H9 (cell line): ENCODE results near the gene ALG10B. TPM values are rescaled to one million over a fixed set of nuclear protein-coding genes. Genes with fewer than 3 reads are reported as not detected.

ENCODE experiments used
- DNase-seq: peaks from one replicate; pipeline ENCODE4 v3.0.0-alpha.2; 2017
- H2AFZ ChIP-seq: one replicate; pipeline ENCODE4 v1.6.1; 2013; ENCODE audit warnings: mild to moderate bottlenecking, low read length, control low read depth, moderate library complexity
- H2AK5ac ChIP-seq: 2 replicates; pipeline ENCODE4 v1.6.1; 2013; ENCODE audit warnings: low read length, control low read depth, mixed read lengths; ENCODE audit not compliant: insufficient read length
- H2BK120ac ChIP-seq: one replicate; pipeline ENCODE4 v1.6.1; 2013; ENCODE audit warnings: low read depth, mild to moderate bottlenecking, low read length, control low read depth, inconsistent platforms; ENCODE audit not compliant: poor library complexity, severe bottlenecking
- H2BK12ac ChIP-seq: 2 replicates; pipeline ENCODE4 v1.6.1; 2013; ENCODE audit warnings: low read length, control low read depth, mixed read lengths, low read depth; ENCODE audit not compliant: insufficient read length
- H2BK15ac ChIP-seq: 2 replicates; pipeline ENCODE4 v1.6.1; 2013; ENCODE audit warnings: low read depth, low read length, control low read depth
- H2BK20ac ChIP-seq: one replicate; pipeline ENCODE4 v1.6.1; 2013; ENCODE audit warnings: low read depth, mild to moderate bottlenecking, low read length, control low read depth, inconsistent platforms; ENCODE audit not compliant: poor library complexity, severe bottlenecking
- H2BK5ac ChIP-seq: 2 replicates; pipeline ENCODE4 v1.6.1; 2013; ENCODE audit warnings: low read length, control low read depth, mixed read lengths; ENCODE audit not compliant: insufficient read length
- H3K14ac ChIP-seq: 2 replicates; pipeline ENCODE4 v1.6.1; 2013; ENCODE audit warnings: low read length, control low read depth; ENCODE audit not compliant: insufficient read depth
- H3K18ac ChIP-seq: 2 replicates; pipeline ENCODE4 v1.6.1; 2013; ENCODE audit warnings: low read depth, mild to moderate bottlenecking, mixed read lengths, low read length, control low read depth; ENCODE audit not compliant: insufficient read length
- H3K23ac ChIP-seq: 2 replicates; pipeline ENCODE4 v1.6.1; 2013; ENCODE audit warnings: low read length, control low read depth, mixed read lengths, low read depth; ENCODE audit not compliant: insufficient read length
- H3K23me2 ChIP-seq: 2 replicates; pipeline ENCODE4 v1.6.1; 2013; ENCODE audit warnings: low read depth, mild to moderate bottlenecking, mixed read lengths, low read length, control low read depth; ENCODE audit not compliant: insufficient read length, poor library complexity, severe bottlenecking
- H3K27ac ChIP-seq: 2 replicates; pipeline ENCODE4 v1.5.1; 2013; ENCODE audit warnings: low read length, control low read depth, mixed read lengths, low read depth; ENCODE audit not compliant: insufficient read length
- H3K27me3 ChIP-seq: 2 replicates; pipeline ENCODE4 v1.6.1; 2013; ENCODE audit warnings: low read length, control low read depth, inconsistent platforms; ENCODE audit not compliant: insufficient read depth
- H3K4ac ChIP-seq: 2 replicates; pipeline ENCODE4 v1.6.1; 2013; ENCODE audit warnings: low read depth, mild to moderate bottlenecking, control low read depth, inconsistent platforms, low read length, moderate library complexity
- H3K4me1 ChIP-seq: 2 replicates; pipeline ENCODE4 v1.6.1; 2013; ENCODE audit warnings: low read length, control low read depth, inconsistent platforms; ENCODE audit not compliant: insufficient read depth
- H3K4me2 ChIP-seq: 2 replicates; pipeline ENCODE4 v1.6.1; 2013; ENCODE audit warnings: low read length, control low read depth, mixed read lengths; ENCODE audit not compliant: insufficient read length, insufficient read depth
- H3K56ac ChIP-seq: 2 replicates; pipeline ENCODE4 v1.6.1; 2013; ENCODE audit warnings: low read depth, mild to moderate bottlenecking, mixed read lengths, low read length, control low read depth; ENCODE audit not compliant: insufficient read length
- H3K79me1 ChIP-seq: 2 replicates; pipeline ENCODE4 v1.6.1; 2013; ENCODE audit warnings: low read depth, mild to moderate bottlenecking, moderate library complexity, low read length, control low read depth, inconsistent platforms; ENCODE audit not compliant: insufficient read depth, poor library complexity, severe bottlenecking
- H3K79me2 ChIP-seq: 2 replicates; pipeline ENCODE4 v1.6.1; 2013; ENCODE audit warnings: low read length, control low read depth, inconsistent platforms; ENCODE audit not compliant: insufficient read depth
- H3K9ac ChIP-seq: 2 replicates; pipeline ENCODE4 v1.6.1; 2013; ENCODE audit warnings: low read length, control low read depth, mixed read lengths; ENCODE audit not compliant: insufficient read length; ENCODE audit errors: extremely low read depth
- H3K9me3 ChIP-seq: one replicate; pipeline ENCODE4 v1.6.1; 2013; ENCODE audit warnings: low read depth, low read length, inconsistent platforms; ENCODE audit not compliant: control insufficient read depth
- H3T11ph ChIP-seq: one replicate; pipeline ENCODE4 v1.6.1; 2013; ENCODE audit warnings: mild to moderate bottlenecking, low read length, control low read depth, inconsistent platforms
- H4K20me1 ChIP-seq: one replicate; pipeline ENCODE4 v1.6.1; 2013; ENCODE audit not compliant: control insufficient read depth, insufficient read length, insufficient read depth
- H4K5ac ChIP-seq: 2 replicates; pipeline ENCODE4 v1.6.1; 2013; ENCODE audit warnings: low read depth, mild to moderate bottlenecking, mixed read lengths, low read length, control low read depth; ENCODE audit not compliant: insufficient read length
- H4K8ac ChIP-seq: replicated peaks from 2 replicates; pipeline ENCODE4 v1.6.1; 2013; ENCODE audit warnings: low read length, control low read depth, mixed read lengths, low read depth; ENCODE audit not compliant: insufficient read length
- H4K91ac ChIP-seq: 2 replicates; pipeline ENCODE4 v1.6.1; 2013; ENCODE audit warnings: low read depth, mild to moderate bottlenecking, moderate library complexity, mixed read lengths, low read length, control low read depth; ENCODE audit not compliant: insufficient read length
- H3K27ac Mint-ChIP-seq, 3 experiments: 2 replicates in 2 of 3; 3 replicates in 1 of 3; pipeline ENCODE4 v1.8.0; 2020 to 2021; ENCODE audit warnings: mixed read lengths in 3 of 3, mild to moderate bottlenecking in 1 of 3, moderate library complexity in 1 of 3
- H3K27me3 Mint-ChIP-seq: 2 replicates; pipeline ENCODE4 v1.8.0; 2021; ENCODE audit warnings: low read depth, mild to moderate bottlenecking, moderate library complexity, mixed read lengths
- H3K36me3 Mint-ChIP-seq, 3 experiments: 2 replicates in 2 of 3; 3 replicates in 1 of 3; pipeline ENCODE4 v1.8.0; 2020 to 2021; ENCODE audit warnings: low read depth in 3 of 3, mixed read lengths in 3 of 3; ENCODE audit not compliant: insufficient read depth in 1 of 3
- H3K4me1 Mint-ChIP-seq, 2 experiments: 2 replicates each; pipeline ENCODE4 v1.8.0; 2020; ENCODE audit warnings: mixed read lengths in 2 of 2
- H3K4me3 Mint-ChIP-seq, 2 experiments: 2 replicates in 1 of 2; 3 replicates in 1 of 2; pipeline ENCODE4 v1.8.0; 2020 to 2021; ENCODE audit warnings: mild to moderate bottlenecking in 2 of 2, mixed read lengths in 2 of 2, moderate library complexity in 1 of 2
- H3K9me3 Mint-ChIP-seq, 2 experiments: 2 replicates in 1 of 2; 3 replicates in 1 of 2; pipeline ENCODE4 v1.8.0; 2020; ENCODE audit warnings: mild to moderate bottlenecking in 2 of 2, mixed read lengths in 2 of 2, moderate library complexity in 1 of 2
- WGBS: extraction: QIAGEN DNeasy Blood & Tissue Kit; methylation state at CpG from one replicate; pipeline ENCODE4 v1.1.7; 2013; ENCODE audit warnings: missing lambda C conversion rate, low lambda C conversion rate, mixed read lengths; ENCODE audit not compliant: insufficient read length; ENCODE audit errors: extremely low coverage; 5-methylcytosine and 5-hydroxymethylcytosine counted together
- total RNA-seq: library from RNA; stranded (reverse); gene quantifications from 2 replicates; pipeline ENCODE4 v1.2.1, GENCODE V29; 2021
- TF ChIP-seq, protein P1 (sequence below): fragments of 200-600 bp; sonication (generic); conservative IDR thresholded peaks from 3 replicates; pipeline ENCODE4 v1.8.0; 2021; ENCODE audit warnings: antibody characterized with exemption, mild to moderate bottlenecking

The ALG10B gene
- total RNA-seq, 1 experiment from 2014 or later = 6.8 TPM

GRCh38 chr12:38327356-38327755 lies 10.8 kb downstream of the ALG10B start:
- Histone ChIP-seq H3K79me1 (no peaks in the 10 kb centered on the region), H3K56ac (no peak overlapping the region), H2BK5ac (no peak overlapping the region), H3K23ac (no peak overlapping the region), H3K4me2 (no peak overlapping the region), H4K8ac (no peak overlapping the region), H2AK5ac (no peak overlapping the region), H4K20me1 (no peaks in the 10 kb centered on the region), H3K9me3 (no peaks in the 10 kb centered on the region), H3K27me3 (no peaks in the 10 kb centered on the region), H3K4ac (no peak overlapping the region), H3T11ph (no peak overlapping the region), H2BK20ac (no peak overlapping the region), H3K79me2 (no peaks in the 10 kb centered on the region), H2BK120ac (no peak overlapping the region), H3K23me2 (no peaks in the 10 kb centered on the region), H3K27ac (no peak overlapping the region), H2BK12ac (no peak overlapping the region), H3K9ac (no peak overlapping the region), H3K18ac (no peak overlapping the region), H2BK15ac (no peak overlapping the region), H4K5ac (no peak overlapping the region), H3K14ac (no peak overlapping the region), H3K4me1 (no peaks in the 10 kb centered on the region), H2AFZ (no peak overlapping the region), H4K91ac (no peak overlapping the region)
- peaks cover 13 to 16% of the 10 kb centered on the region in 2 experiments for H3K9me3 Mint-ChIP-seq
- H3K27me3 Mint-ChIP-seq = no peaks in the 10 kb centered on the region
- DNase-seq = no peak
- no CpG with 5 or more reads among the region's 3 CpGs for WGBS
- peaks cover 12 to 18% (median 12%) of the 10 kb centered on the region in 3 experiments; a peak in 6 of 7 replicates for H3K36me3 Mint-ChIP-seq
- H3K27ac Mint-ChIP-seq = no peak overlapping the region
- TF ChIP-seq, protein P1, sequence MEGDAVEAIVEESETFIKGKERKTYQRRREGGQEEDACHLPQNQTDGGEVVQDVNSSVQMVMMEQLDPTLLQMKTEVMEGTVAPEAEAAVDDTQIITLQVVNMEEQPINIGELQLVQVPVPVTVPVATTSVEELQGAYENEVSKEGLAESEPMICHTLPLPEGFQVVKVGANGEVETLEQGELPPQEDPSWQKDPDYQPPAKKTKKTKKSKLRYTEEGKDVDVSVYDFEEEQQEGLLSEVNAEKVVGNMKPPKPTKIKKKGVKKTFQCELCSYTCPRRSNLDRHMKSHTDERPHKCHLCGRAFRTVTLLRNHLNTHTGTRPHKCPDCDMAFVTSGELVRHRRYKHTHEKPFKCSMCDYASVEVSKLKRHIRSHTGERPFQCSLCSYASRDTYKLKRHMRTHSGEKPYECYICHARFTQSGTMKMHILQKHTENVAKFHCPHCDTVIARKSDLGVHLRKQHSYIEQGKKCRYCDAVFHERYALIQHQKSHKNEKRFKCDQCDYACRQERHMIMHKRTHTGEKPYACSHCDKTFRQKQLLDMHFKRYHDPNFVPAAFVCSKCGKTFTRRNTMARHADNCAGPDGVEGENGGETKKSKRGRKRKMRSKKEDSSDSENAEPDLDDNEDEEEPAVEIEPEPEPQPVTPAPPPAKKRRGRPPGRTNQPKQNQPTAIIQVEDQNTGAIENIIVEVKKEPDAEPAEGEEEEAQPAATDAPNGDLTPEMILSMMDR = no peak
- no peaks in the 10 kb centered on the region for H3K4me1 Mint-ChIP-seq
- H3K4me3 Mint-ChIP-seq = no peak overlapping the region
